GM21367 (cell line): ENCODE data around the gene CARD16.
A peak's percentile ranks its signal among the peaks of the same experiment; 100 is the strongest.
"Not testable (repeated sequence)": the region's sequence is repeated elsewhere in the genome, so short reads cannot be mapped to it uniquely, and the experiment has no call there.

ENCODE experiments used
- ATAC-seq: cut with Tn5 transposase; IDR thresholded peaks from one replicate; pipeline ENCODE4 v1.9.1; 2021; ENCODE audit not compliant: unreplicated experiment

Gene CARD16

GRCh38 chr11:105051559-105051958 is 6.4 kb upstream of the CARD16 start:
- ATAC-seq: no peak

- no peak for ATAC-seq
Observed at GRCh38 chr11:105049481-105049880, 4.3 kb upstream of the CARD16 start.

- ATAC-seq: no peak
Observed at GRCh38 chr11:105046898-105047579, 1.9 kb upstream of the CARD16 start.

GRCh38 chr11:105045676-105046296 is 651 bp upstream of the CARD16 start:
- ATAC-seq: no peak

- no peak for ATAC-seq
Observed at GRCh38 chr11:105042178-105042577, 3.0 kb downstream of the CARD16 start.

GRCh38 chr11:105040703-105041102 is 4.4 kb downstream of the CARD16 start:
- no peak for ATAC-seq

GRCh38 chr11:105034813-105035620 is 10.1 kb downstream of the CARD16 start, which contains the start of gene CASP1:
Gene CASP1, minus strand, starts transcription at chr11:105035144. Its CDS starts 31 bp downstream, at chr11:105035113.
- peak; percentile 97 for ATAC-seq

GRCh38 chr11:105034388-105034787 is 10.7 kb downstream of the CARD16 start:
- not testable (repeated sequence) for ATAC-seq

GRCh38 chr11:105033781-105034180 is 11.4 kb downstream of the CARD16 start:
- ATAC-seq: no peak

- no peak for ATAC-seq
Observed at GRCh38 chr11:105033343-105033742, 11.8 kb downstream of the CARD16 start.

- no peak for ATAC-seq
Observed at GRCh38 chr11:105032495-105032894, 12.6 kb downstream of the CARD16 start.

GRCh38 chr11:105027678-105028077 is 17.5 kb downstream of the CARD16 start:
- ATAC-seq: no peak

GRCh38 chr11:105024394-105024793 is 20.7 kb downstream of the CARD16 start:
- no peak for ATAC-seq

GRCh38 chr11:105023003-105023402 is 22.1 kb downstream of the CARD16 start, which contains the start of gene CASP5:
Gene CASP5, minus strand, starts transcription at chr11:105023168. Its CDS starts 32 bp downstream, at chr11:105023136.
- ATAC-seq: no peak

GRCh38 chr11:105022527-105022926 is 22.6 kb downstream of the CARD16 start:
- ATAC-seq: no peak

- ATAC-seq: no peak
Observed at GRCh38 chr11:105007463-105007862, 37.7 kb downstream of the CARD16 start.

- ATAC-seq: no peak
Observed at GRCh38 chr11:105005451-105005845, 39.7 kb downstream of the CARD16 start.

- ATAC-seq: no peak
Observed at GRCh38 chr11:105004021-105004420, 41.1 kb downstream of the CARD16 start.

GRCh38 chr11:105003151-105003550 is 42.0 kb downstream of the CARD16 start:
- ATAC-seq: no peak

- ATAC-seq: peak; percentile 92
Observed at GRCh38 chr11:105000797-105001196, 44.3 kb downstream of the CARD16 start.

GRCh38 chr11:105000167-105000566 is 45.0 kb downstream of the CARD16 start:
- no peak for ATAC-seq

- no peak for ATAC-seq
Observed at GRCh38 chr11:104999721-105000120, 45.4 kb downstream of the CARD16 start.
